Cardiac muscle cell (in vitro differentiated cells and primary cell): Measurements from ENCODE around the gene DLG5. TPM values are rescaled to one million over a fixed set of nuclear protein-coding genes. Genes with fewer than 3 reads are reported as not detected.

Source experiments
- DNase-seq, 2 donors: peaks; one replicate each; pipeline versions ENCODE4 v3.0.0 to v3.0.0-alpha.2; 2010 to 2017; ENCODE audit warnings: low read depth in 1 of 2, low spot score in 1 of 2
- H3K27ac ChIP-seq: fragments of 200-600 bp; sonication (generic); 2 replicates; pipeline ENCODE4 v1.5.1; 2016
- H3K27me3 ChIP-seq: fragments of 200-600 bp; sonication (generic); 2 replicates; pipeline ENCODE4 v1.6.0; 2016; ENCODE audit warnings: control low read depth
- H3K36me3 ChIP-seq: fragments of 200-600 bp; sonication (generic); 2 replicates; pipeline ENCODE4 v1.5.1; 2016; ENCODE audit warnings: control low read depth
- H3K4me1 ChIP-seq: fragments of 200-600 bp; sonication (generic); 2 replicates; pipeline ENCODE4 v1.8.1; 2017; ENCODE audit warnings: low read depth, mild to moderate bottlenecking, mixed run types
- H3K4me3 ChIP-seq: fragments of 200-600 bp; sonication (generic); 2 replicates; pipeline ENCODE4 v1.5.1; 2016; ENCODE audit warnings: mild to moderate bottlenecking
- H3K9me3 ChIP-seq: fragments of 200-600 bp; sonication (generic); 2 replicates; pipeline ENCODE4 v1.5.1; 2017; ENCODE audit warnings: low read depth, mild to moderate bottlenecking, control low read depth
- polyA plus RNA-seq: library from polyadenylated mRNA; unstranded; fragments of >200 nt; fragmentation: Nextera tagmentation; extraction: Ambion mirVana; gene quantifications from 2 replicates; pipeline ENCODE4 v1.2.1, GENCODE V29; 2016
- total RNA-seq: library from RNA; depleted of rRNA; stranded (reverse); fragments of >200 nt; gene quantifications from 2 replicates; pipeline ENCODE4 v1.2.3, GENCODE V29; 2016
- TF ChIP-seq, protein P1 (sequence below): IDR thresholded peaks from 2 replicates; pipeline ENCODE4 v1.5.1; 2012; ENCODE audit warnings: low read depth, mild to moderate bottlenecking, low read length

The DLG5 gene
- total and polyA plus RNA-seq, 2 experiments from 2014 or later, result 20.3 to 64.4 TPM

DNA sequence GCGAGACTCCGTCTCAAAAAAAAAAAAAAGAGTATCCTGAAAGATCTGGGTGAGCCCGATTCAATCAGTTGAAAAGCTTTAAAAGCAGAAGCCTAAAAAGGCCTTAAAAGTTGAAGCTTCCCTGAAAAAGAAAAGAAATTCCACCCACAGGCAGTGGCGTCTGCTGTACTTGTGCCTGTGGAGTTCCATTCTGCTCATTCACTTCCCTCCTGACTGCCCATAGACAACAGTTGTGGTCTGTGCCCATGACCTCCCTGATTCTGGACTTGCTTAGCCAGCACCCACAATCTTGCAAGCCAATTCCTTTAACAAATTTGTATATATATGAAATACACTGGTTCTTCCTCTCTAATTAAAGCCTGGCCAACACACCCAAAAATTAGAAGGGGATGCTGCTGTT, 141.7 kb downstream of the DLG5 start:
- Histone ChIP-seq H3K27me3 (no peaks in the 10 kb centered on the region), H3K4me3 (no peak overlapping the region), H3K36me3 (peaks cover 3% of the 10 kb centered on the region), H3K27ac (no peak overlapping the region), H3K4me1 (no peaks in the 10 kb centered on the region), H3K9me3 (no peaks in the 10 kb centered on the region)
- peak in 1 of 2 donors; percentile 51 for DNase-seq
- TF ChIP-seq, protein P1, sequence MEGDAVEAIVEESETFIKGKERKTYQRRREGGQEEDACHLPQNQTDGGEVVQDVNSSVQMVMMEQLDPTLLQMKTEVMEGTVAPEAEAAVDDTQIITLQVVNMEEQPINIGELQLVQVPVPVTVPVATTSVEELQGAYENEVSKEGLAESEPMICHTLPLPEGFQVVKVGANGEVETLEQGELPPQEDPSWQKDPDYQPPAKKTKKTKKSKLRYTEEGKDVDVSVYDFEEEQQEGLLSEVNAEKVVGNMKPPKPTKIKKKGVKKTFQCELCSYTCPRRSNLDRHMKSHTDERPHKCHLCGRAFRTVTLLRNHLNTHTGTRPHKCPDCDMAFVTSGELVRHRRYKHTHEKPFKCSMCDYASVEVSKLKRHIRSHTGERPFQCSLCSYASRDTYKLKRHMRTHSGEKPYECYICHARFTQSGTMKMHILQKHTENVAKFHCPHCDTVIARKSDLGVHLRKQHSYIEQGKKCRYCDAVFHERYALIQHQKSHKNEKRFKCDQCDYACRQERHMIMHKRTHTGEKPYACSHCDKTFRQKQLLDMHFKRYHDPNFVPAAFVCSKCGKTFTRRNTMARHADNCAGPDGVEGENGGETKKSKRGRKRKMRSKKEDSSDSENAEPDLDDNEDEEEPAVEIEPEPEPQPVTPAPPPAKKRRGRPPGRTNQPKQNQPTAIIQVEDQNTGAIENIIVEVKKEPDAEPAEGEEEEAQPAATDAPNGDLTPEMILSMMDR, result no peak

DNA sequence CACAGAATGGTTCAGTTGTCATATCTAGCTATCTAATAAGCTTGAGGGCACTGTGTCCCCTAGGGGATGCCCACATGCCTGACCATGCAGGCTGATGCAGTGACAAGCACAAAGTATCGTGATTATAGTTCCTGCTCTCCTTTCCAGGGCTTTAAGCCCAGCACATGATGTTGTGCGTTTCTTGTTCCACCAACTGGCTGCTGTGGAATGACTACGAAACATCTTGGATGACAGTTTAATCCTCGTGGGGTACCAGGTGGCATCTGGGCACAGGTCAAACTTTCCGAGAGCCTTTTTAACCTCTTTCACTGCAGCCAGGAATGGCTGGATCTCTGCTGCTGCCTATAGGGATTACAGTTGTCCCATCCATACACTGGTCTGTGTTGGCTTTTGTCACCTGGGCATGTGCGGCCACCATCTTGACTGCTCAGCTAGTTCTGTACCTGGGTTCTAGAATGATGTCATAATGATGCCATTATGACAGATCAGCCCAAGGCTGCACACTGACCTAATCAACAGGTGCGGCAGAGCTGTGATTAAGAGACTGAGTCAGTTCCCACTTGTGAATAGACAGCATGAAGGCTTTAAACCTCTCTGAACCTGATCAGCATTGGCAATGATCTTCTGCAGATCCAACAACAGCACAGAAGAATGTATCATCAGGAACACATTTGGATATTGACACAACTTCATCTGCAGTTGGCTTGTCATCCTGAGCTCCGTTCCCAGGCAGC, 144.1 kb downstream of the DLG5 start:
- no peak overlapping the region for H3K4me3 ChIP-seq
- H3K27me3 ChIP-seq, result no peaks in the 10 kb centered on the region
- no peaks in the 10 kb centered on the region for H3K9me3 ChIP-seq
- H3K27ac ChIP-seq, result no peak overlapping the region
- no peak for DNase-seq
- H3K4me1 ChIP-seq, result no peaks in the 10 kb centered on the region
- TF ChIP-seq, protein P1, result no peak
- peaks cover 3% of the 10 kb centered on the region for H3K36me3 ChIP-seq

DNA sequence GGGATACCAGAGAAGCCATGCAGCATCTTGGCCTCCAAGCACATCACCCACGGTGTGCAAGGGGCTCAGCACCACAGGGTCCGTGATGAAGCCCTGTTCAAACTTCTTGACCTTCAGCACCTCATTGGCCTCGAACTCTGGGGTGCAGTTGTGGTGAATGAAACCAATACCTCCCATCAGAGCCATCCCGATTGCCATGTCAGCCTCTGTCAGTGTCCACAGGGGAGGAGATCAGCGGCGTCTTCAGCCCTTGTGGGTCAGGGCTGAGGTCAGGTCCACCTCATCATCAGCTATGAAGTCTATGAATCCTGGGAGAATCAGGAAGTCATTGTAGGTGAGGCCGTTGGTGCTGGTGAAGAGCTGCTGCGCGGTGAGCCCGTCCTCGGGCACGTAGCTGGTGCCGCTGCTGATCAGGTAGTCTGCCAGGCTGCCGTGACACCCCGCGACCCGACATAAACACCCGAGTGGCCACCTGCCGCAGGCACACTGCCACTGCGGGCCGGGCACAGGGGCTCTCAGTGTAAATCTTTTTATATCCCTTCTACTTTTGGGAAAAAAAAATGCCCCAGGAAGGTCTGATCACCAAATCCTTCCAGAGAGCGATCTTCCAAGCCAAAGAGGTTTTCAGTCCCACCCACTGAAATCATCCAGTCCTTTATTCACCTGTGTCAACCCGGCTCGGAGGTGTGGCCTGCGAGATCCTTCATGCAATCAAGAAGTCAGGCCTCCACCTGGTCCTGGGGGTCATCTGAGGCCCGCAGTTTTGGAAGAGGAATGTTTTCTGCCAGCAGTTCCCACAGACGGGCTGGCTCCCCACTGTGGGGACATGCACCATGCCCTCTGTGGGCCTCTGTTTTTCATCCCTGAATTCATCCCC, 144.9 kb downstream of the DLG5 start:
- no peak for DNase-seq
- no peaks in the 10 kb centered on the region for H3K4me1 ChIP-seq
- H3K36me3 ChIP-seq, result peaks cover 3% of the 10 kb centered on the region
- H3K27me3 ChIP-seq, result no peaks in the 10 kb centered on the region
- H3K27ac ChIP-seq, result no peak overlapping the region
- TF ChIP-seq, protein P1, result no peak
- H3K4me3 ChIP-seq, result no peak overlapping the region
- H3K9me3 ChIP-seq, result no peaks in the 10 kb centered on the region

DNA sequence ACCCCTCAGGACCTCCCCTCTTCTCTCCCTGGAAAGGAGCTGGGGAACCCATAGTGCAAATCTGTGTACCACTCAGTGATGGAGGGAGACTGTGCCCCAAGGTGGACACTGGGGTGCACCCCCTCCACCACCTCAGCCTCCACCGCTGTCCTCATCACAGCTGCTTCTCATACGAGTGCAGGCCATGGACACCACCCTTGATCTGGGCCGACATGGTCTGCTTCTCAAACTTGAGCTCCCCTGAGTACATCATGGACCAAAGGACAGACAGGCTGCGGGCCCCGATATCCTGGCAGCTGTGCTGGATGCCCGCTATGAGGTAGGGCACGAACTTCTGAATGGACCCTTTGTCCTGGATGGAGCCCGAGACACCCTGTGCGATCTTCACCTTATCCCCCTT, 146.4 kb downstream of the DLG5 start:
- no peak for DNase-seq
- H3K36me3 ChIP-seq, result peaks cover 3% of the 10 kb centered on the region
- no peaks in the 10 kb centered on the region for H3K27me3 ChIP-seq
- TF ChIP-seq, protein P1, result no peak
- no peaks in the 10 kb centered on the region for H3K4me1 ChIP-seq
- H3K4me3 ChIP-seq, result no peak overlapping the region
- no peaks in the 10 kb centered on the region for H3K9me3 ChIP-seq
- H3K27ac ChIP-seq, result no peak overlapping the region

DNA sequence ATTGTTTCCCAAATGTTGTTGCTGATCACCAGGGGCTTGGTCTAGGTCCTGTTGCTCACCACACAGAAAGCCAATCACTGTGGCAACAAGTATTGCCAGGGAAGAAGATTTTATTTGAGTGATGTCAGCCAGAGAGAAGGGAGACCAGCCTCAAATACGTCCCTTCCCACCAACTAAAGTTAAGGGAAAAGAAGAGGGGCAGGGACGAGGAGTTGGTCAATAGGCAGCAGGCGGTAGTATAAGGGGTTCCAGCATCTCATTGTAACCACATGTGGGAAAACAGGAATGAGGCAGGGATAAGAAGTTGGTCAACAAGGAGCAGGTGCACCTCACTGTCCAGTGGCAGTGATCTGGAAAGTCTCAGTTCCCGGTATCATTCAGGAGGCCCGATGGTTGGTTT, 150.1 kb downstream of the DLG5 start:
- no peak for DNase-seq
- H3K9me3 ChIP-seq, result no peaks in the 10 kb centered on the region
- H3K27me3 ChIP-seq, result no peaks in the 10 kb centered on the region
- TF ChIP-seq, protein P1, result no peak
- H3K36me3 ChIP-seq, result no peaks in the 10 kb centered on the region
- no peak overlapping the region for H3K27ac ChIP-seq
- peaks cover 25% of the 10 kb centered on the region for H3K4me1 ChIP-seq
- H3K4me3 ChIP-seq, result no peak overlapping the region
